Measurements from ENCODE around the gene CARS2.

DNA sequence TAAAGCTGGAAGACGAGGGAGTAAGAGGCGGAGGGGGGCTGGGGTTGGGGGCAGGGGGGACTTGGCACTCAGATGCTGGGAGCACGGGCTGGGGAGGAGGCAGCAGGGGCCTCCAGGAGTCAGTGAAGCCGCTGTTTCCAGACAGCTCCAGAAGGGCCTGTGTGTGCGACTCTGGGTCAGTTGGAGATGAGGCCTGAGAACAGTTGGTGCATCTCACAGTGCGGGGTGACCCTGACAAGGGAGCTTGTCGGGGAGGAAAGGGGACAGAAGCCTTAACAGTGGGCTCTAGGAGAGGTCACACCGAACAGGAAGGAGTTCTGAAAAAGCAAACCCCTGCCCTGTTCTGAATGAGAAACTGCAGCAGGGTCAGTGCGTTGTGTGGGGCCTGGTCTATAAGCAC, 79.4 kb downstream of the CARS2 start:
- TF ChIP-seq, protein P1, sequence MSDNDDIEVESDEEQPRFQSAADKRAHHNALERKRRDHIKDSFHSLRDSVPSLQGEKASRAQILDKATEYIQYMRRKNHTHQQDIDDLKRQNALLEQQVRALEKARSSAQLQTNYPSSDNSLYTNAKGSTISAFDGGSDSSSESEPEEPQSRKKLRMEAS (IDR thresholded peaks at IDR 0.05), result no peak
- TF ChIP-seq NFIC (IDR thresholded peaks at IDR 0.05) (no peak), RAD21 (IDR thresholded peaks at IDR 0.05; ENCODE audit: low read depth) (no peak)

All from Ishikawa (cell line).